KMS-11 (cell line): ENCODE data around the gene MEGF10.

Experiments used
- H2AFZ ChIP-seq: fragments of 200-600 bp; sonication (generic); 2 replicates; pipeline ENCODE4 v1.6.1; 2016; ENCODE audit warnings: antibody characterized with exemption, mixed run types, low read depth
- H3K27ac ChIP-seq: fragments of 200-600 bp; sonication (generic); 2 replicates; pipeline ENCODE4 v1.6.1; 2016; ENCODE audit warnings: mild to moderate bottlenecking, mixed run types
- H3K27me3 ChIP-seq: fragments of 200-600 bp; sonication (generic); 2 replicates; pipeline ENCODE4 v1.6.1; 2017; ENCODE audit warnings: mild to moderate bottlenecking, low read depth, mixed run types, moderate library complexity; ENCODE audit not compliant: insufficient read depth
- H3K36me3 ChIP-seq: fragments of 200-600 bp; sonication (generic); 2 replicates; pipeline ENCODE4 v1.6.1; 2017; ENCODE audit warnings: mild to moderate bottlenecking, mixed run types; ENCODE audit not compliant: insufficient read depth
- H3K4me1 ChIP-seq: fragments of 200-600 bp; sonication (generic); 2 replicates; pipeline ENCODE4 v1.6.1; 2016; ENCODE audit warnings: mild to moderate bottlenecking, low read depth, mixed run types; ENCODE audit not compliant: poor library complexity, severe bottlenecking
- H3K4me2 ChIP-seq: fragments of 200-600 bp; sonication (generic); 2 replicates; pipeline ENCODE4 v1.7.0; 2016; ENCODE audit warnings: mild to moderate bottlenecking, mixed run types
- H3K4me3 ChIP-seq: fragments of 200-600 bp; sonication (generic); IDR thresholded peaks from 2 replicates; pipeline ENCODE4 v1.6.1; 2017; ENCODE audit warnings: low read depth, low read length, mixed read lengths; ENCODE audit not compliant: insufficient read depth
- H3K79me2 ChIP-seq: fragments of 200-600 bp; sonication (generic); 2 replicates; pipeline ENCODE4 v1.6.1; 2016; ENCODE audit warnings: low read depth, mixed run types; ENCODE audit not compliant: insufficient read depth
- H3K9ac ChIP-seq: fragments of 200-600 bp; sonication (generic); 2 replicates; pipeline ENCODE4 v1.6.1; 2016; ENCODE audit warnings: mild to moderate bottlenecking, mixed run types
- H4K20me1 ChIP-seq: fragments of 200-600 bp; sonication (generic); 2 replicates; pipeline ENCODE4 v1.6.1; 2016; ENCODE audit warnings: mild to moderate bottlenecking, mixed run types; ENCODE audit not compliant: insufficient read depth
- TF ChIP-seq, protein P1 (sequence below): fragments of 200-600 bp; sonication (generic); conservative IDR thresholded peaks from 2 replicates; pipeline ENCODE4 v1.6.1; 2017; ENCODE audit warnings: low read depth, mild to moderate bottlenecking, antibody characterized with exemption, low read length, moderate library complexity, mixed read lengths

Gene MEGF10

GRCh38 chr5:127326431-127326830 is 35.8 kb downstream of the MEGF10 start:
- H3K27me3 ChIP-seq: no peaks in the 10 kb centered on the region
- TF ChIP-seq, protein P1, sequence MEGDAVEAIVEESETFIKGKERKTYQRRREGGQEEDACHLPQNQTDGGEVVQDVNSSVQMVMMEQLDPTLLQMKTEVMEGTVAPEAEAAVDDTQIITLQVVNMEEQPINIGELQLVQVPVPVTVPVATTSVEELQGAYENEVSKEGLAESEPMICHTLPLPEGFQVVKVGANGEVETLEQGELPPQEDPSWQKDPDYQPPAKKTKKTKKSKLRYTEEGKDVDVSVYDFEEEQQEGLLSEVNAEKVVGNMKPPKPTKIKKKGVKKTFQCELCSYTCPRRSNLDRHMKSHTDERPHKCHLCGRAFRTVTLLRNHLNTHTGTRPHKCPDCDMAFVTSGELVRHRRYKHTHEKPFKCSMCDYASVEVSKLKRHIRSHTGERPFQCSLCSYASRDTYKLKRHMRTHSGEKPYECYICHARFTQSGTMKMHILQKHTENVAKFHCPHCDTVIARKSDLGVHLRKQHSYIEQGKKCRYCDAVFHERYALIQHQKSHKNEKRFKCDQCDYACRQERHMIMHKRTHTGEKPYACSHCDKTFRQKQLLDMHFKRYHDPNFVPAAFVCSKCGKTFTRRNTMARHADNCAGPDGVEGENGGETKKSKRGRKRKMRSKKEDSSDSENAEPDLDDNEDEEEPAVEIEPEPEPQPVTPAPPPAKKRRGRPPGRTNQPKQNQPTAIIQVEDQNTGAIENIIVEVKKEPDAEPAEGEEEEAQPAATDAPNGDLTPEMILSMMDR: no peak
- no peaks in the 10 kb centered on the region for H3K79me2 ChIP-seq
- H3K4me3 ChIP-seq: no peak overlapping the region
- H3K9ac ChIP-seq: no peak overlapping the region
- no peak overlapping the region for H3K27ac ChIP-seq
- H3K4me1 ChIP-seq: peaks cover 12% of the 10 kb centered on the region
- H3K36me3 ChIP-seq: no peaks in the 10 kb centered on the region
- no peak overlapping the region for H2AFZ ChIP-seq
- H3K4me2 ChIP-seq: no peak overlapping the region
- H4K20me1 ChIP-seq: no peaks in the 10 kb centered on the region

- Histone ChIP-seq H2AFZ (no peak overlapping the region), H3K79me2 (no peaks in the 10 kb centered on the region), H3K27ac (no peak overlapping the region), H3K4me1 (peaks cover 5% of the 10 kb centered on the region), H3K4me2 (no peak overlapping the region), H3K36me3 (no peaks in the 10 kb centered on the region), H3K4me3 (no peak overlapping the region), H3K27me3 (no peaks in the 10 kb centered on the region), H3K9ac (no peak overlapping the region), H4K20me1 (no peaks in the 10 kb centered on the region)
- TF ChIP-seq, protein P1: no peak
Measured at GRCh38 chr5:127326976-127327755, 36.6 kb downstream of the MEGF10 start.

- Histone ChIP-seq H3K27me3 (no peaks in the 10 kb centered on the region), H3K4me1 (no peaks in the 10 kb centered on the region), H3K36me3 (no peaks in the 10 kb centered on the region), H3K9ac (no peak overlapping the region), H3K27ac (no peak overlapping the region), H4K20me1 (no peaks in the 10 kb centered on the region), H2AFZ (no peak overlapping the region), H3K4me3 (no peak overlapping the region), H3K79me2 (no peaks in the 10 kb centered on the region), H3K4me2 (no peak overlapping the region)
- TF ChIP-seq, protein P1: no peak
Measured at GRCh38 chr5:127330116-127330515, 39.5 kb downstream of the MEGF10 start.

DNA sequence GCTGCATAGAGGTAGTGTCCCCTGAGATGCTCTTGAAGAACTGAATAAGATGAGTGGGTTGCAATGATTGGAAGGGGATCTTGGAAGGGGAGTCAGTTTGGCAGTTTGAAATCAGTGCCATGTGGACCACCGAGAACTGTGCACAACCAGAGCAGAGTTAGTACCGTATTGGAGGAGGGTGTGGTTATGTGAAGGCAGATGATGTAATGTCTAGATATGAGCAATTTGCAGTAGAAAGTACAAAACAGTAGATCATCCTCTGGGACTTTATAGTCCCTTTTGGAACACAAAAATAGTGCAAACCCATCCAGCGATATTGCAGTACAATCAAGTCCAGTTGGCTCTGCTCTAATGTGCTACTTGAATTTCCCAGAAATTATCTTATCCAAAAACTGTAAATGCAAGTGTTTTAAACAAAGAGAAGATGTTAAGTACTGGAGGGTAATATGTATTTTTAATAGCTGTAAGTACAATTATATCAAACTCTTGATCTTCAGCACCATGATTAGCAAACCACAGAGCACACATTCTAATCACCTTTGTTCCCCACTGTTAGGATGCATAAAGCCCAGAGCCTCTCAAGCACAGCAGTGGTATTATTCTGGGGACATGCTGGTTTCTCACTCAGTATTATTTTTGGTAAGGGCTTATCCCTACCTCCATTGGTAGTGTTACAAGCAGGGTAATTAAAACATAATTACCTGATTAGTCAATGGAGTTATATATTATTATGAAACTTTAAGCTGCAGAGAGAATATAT is 41.5 kb downstream of the MEGF10 start:
- no peaks in the 10 kb centered on the region for H3K4me1 ChIP-seq
- no peaks in the 10 kb centered on the region for H4K20me1 ChIP-seq
- no peaks in the 10 kb centered on the region for H3K27me3 ChIP-seq
- H2AFZ ChIP-seq: no peak overlapping the region
- TF ChIP-seq, protein P1: no peak
- H3K79me2 ChIP-seq: no peaks in the 10 kb centered on the region
- H3K9ac ChIP-seq: no peak overlapping the region
- no peaks in the 10 kb centered on the region for H3K36me3 ChIP-seq
- no peak overlapping the region for H3K4me2 ChIP-seq
- H3K4me3 ChIP-seq: no peak overlapping the region
- no peak overlapping the region for H3K27ac ChIP-seq
